B cell (primary cell): Measurements from ENCODE around the gene PHLDB2. TPM values are rescaled to one million over a fixed set of nuclear protein-coding genes. Genes with fewer than 3 reads are reported as not detected.

ENCODE experiments used
- ATAC-seq: fragments of 200-7000 bp; cut with Tn5 transposase; one replicate; pipeline ENCODE4 v1.10.0; 2021; ENCODE audit warnings: low read depth, mild to moderate bottlenecking, moderate number of reproducible peaks, moderate library complexity
- CTCF ChIA-PET: fragments of 350-600 bp; sonication (Branson Sonifier 250); formaldehyde crosslinking; loops from one replicate; lab custom pipeline; 2021; ENCODE audit warnings: antibody characterized with exemption, inconsistent platforms; lab: Charles Lee
- POLR2A ChIA-PET: fragments of 350-600 bp; sonication (Branson Sonifier 250); formaldehyde crosslinking; loops from one replicate; lab custom pipeline; 2021; ENCODE audit warnings: antibody characterized with exemption; lab: Charles Lee
- DNase-seq: peaks from one replicate; pipeline ENCODE4 v3.0.0; 2013
- H2AFZ ChIP-seq: 2 replicates; pipeline ENCODE4 v1.6.1; 2012; ENCODE audit warnings: mild to moderate bottlenecking, low read depth, low read length; ENCODE audit not compliant: insufficient read depth, poor library complexity, severe bottlenecking
- H3K27ac ChIP-seq, 2 donors: 1 replicate in 1 of 2; 2 replicates in 1 of 2; pipeline ENCODE4 v1.5.1; 2012 to 2013; ENCODE audit warnings: low read length in 2 of 2, mild to moderate bottlenecking in 2 of 2, moderate library complexity in 1 of 2
- H3K27me3 ChIP-seq, 4 experiments: fragments of 200-600 bp in 1 of 4; sonication (generic) in 1 of 4; replicated peaks in 1 of 4; 1 replicate in 2 of 4; 2 replicates in 2 of 4; pipeline versions ENCODE4 v1.6.1 to v1.7.0; 2013 to 2016; ENCODE audit warnings: low read length in 3 of 4, mild to moderate bottlenecking in 2 of 4, mixed read lengths in 1 of 4, moderate library complexity in 1 of 4; ENCODE audit not compliant: insufficient read depth in 4 of 4, control insufficient read depth in 3 of 4; ENCODE audit errors: control extremely low read depth in 1 of 4
- H3K36me3 ChIP-seq, 2 experiments: replicated peaks in 1 of 2; 1 replicate in 1 of 2; 2 replicates in 1 of 2; pipeline versions ENCODE4 v1.6.1 to v1.7.1; 2013; ENCODE audit warnings: low read length in 1 of 2; ENCODE audit not compliant: insufficient read depth in 2 of 2, control insufficient read depth in 1 of 2; ENCODE audit errors: control extremely low read depth in 1 of 2, extremely low read depth in 1 of 2
- H3K4me1 ChIP-seq, 2 donors: fragments of 200-600 bp in 1 of 2; sonication (generic) in 1 of 2; 1 replicate in 1 of 2; 2 replicates in 1 of 2; pipeline versions ENCODE4 v1.5.1 to v1.6.1; 2013 to 2017; ENCODE audit warnings: low read length in 2 of 2; ENCODE audit not compliant: control insufficient read depth in 2 of 2, insufficient read depth in 2 of 2
- H3K4me2 ChIP-seq: replicated peaks from 2 replicates; pipeline ENCODE3; 2012; ENCODE audit warnings: mild to moderate bottlenecking, low read depth, low read length; ENCODE audit not compliant: poor library complexity, severe bottlenecking
- H3K4me3 ChIP-seq, 5 experiments: fragments of 200-600 bp in 1 of 5; sonication (generic) in 1 of 5; 1 replicate in 3 of 5; 2 replicates in 2 of 5; pipeline versions ENCODE4 v1.5.1 to v1.7.0; 2011 to 2016; ENCODE audit warnings: low read length in 4 of 5, mild to moderate bottlenecking in 4 of 5, low read depth in 2 of 5, control low read depth in 1 of 5, moderate library complexity in 1 of 5; ENCODE audit not compliant: insufficient read depth in 1 of 5; ENCODE audit errors: control extremely low read depth in 1 of 5, extremely low read depth in 1 of 5
- H3K79me2 ChIP-seq: fragments of 200-600 bp; sonication (generic); one replicate; pipeline ENCODE4 v1.6.0; 2016; ENCODE audit warnings: low read length; ENCODE audit not compliant: control insufficient read depth, insufficient read depth
- H3K9ac ChIP-seq: fragments of 200-600 bp; sonication (generic); 2 replicates; pipeline ENCODE4 v1.6.1; 2017; ENCODE audit warnings: mild to moderate bottlenecking, low read length, moderate library complexity
- H3K9me3 ChIP-seq, 3 donors: one replicate each; pipeline versions ENCODE4 v1.6.1 to v1.7.1; 2013; ENCODE audit warnings: low read length in 2 of 3; ENCODE audit not compliant: control insufficient read depth in 2 of 3, insufficient read depth in 1 of 3; ENCODE audit errors: control extremely low read depth in 1 of 3
- H4K20me1 ChIP-seq: 2 replicates; pipeline ENCODE4 v1.6.0; 2012; ENCODE audit warnings: mild to moderate bottlenecking, low read length; ENCODE audit not compliant: insufficient read depth, control insufficient read depth, poor library complexity, severe bottlenecking
- H3K27ac Mint-ChIP-seq: one replicate; pipeline ENCODE4 v1.8.0; 2021; ENCODE audit warnings: mixed read lengths
- H3K27me3 Mint-ChIP-seq: one replicate; pipeline ENCODE4 v1.8.0; 2021; ENCODE audit warnings: mixed read lengths
- H3K4me1 Mint-ChIP-seq: one replicate; pipeline ENCODE4 v1.8.0; 2021; ENCODE audit warnings: mixed read lengths
- H3K4me3 Mint-ChIP-seq: one replicate; pipeline ENCODE4 v1.8.0; 2021; ENCODE audit warnings: mixed read lengths
- H3K9me3 Mint-ChIP-seq: one replicate; pipeline ENCODE4 v1.8.0; 2022; ENCODE audit warnings: mixed read lengths; ENCODE audit not compliant: insufficient read depth
- EZH2 ChIP-seq: IDR thresholded peaks from 2 replicates; pipeline ENCODE4 v1.6.1; 2012; ENCODE audit warnings: borderline replicate concordance, low read depth, mild to moderate bottlenecking, moderate library complexity, low read length; ENCODE audit not compliant: insufficient read depth, poor library complexity, severe bottlenecking
- WGBS: methylation state at CpG from one replicate; pipeline ENCODE4 v1.1.5; 2013; ENCODE audit warnings: missing lambda C conversion rate; ENCODE audit not compliant: insufficient coverage; 5-methylcytosine and 5-hydroxymethylcytosine counted together
- intact Hi-C: fragments of 100-400 bp; cut with micrococcal nuclease; formaldehyde crosslinking; loops from one replicate; pipeline ENCODE4 v1.10.0; 2022
- polyA plus RNA-seq: library from polyadenylated mRNA; depleted of rRNA; stranded (reverse); fragments of >200 nt; gene quantifications from 2 replicates; pipeline ENCODE4 v1.2.3, GENCODE V29; 2012
- total RNA-seq, 2 donors: library from RNA; stranded (reverse); fragments of 120-200 nt in 1 of 2; gene quantifications; 1 replicate in 1 of 2; 2 replicates in 1 of 2; pipeline versions ENCODE4 v1.2.3 to v1.2.4, GENCODE V29; 2013 to 2022
- TF ChIP-seq, protein P1 (sequence below): fragments of 200-600 bp; IDR thresholded peaks from one replicate; pipeline ENCODE4 v1.8.0; 2022; ENCODE audit warnings: antibody characterized with exemption, mild to moderate bottlenecking

PHLDB2 gene
- total and polyA plus RNA-seq, 2 donors (not counting 1 experiment from before 2014, with no cell fraction given), result 1.3 to 6.3 TPM

DNA sequence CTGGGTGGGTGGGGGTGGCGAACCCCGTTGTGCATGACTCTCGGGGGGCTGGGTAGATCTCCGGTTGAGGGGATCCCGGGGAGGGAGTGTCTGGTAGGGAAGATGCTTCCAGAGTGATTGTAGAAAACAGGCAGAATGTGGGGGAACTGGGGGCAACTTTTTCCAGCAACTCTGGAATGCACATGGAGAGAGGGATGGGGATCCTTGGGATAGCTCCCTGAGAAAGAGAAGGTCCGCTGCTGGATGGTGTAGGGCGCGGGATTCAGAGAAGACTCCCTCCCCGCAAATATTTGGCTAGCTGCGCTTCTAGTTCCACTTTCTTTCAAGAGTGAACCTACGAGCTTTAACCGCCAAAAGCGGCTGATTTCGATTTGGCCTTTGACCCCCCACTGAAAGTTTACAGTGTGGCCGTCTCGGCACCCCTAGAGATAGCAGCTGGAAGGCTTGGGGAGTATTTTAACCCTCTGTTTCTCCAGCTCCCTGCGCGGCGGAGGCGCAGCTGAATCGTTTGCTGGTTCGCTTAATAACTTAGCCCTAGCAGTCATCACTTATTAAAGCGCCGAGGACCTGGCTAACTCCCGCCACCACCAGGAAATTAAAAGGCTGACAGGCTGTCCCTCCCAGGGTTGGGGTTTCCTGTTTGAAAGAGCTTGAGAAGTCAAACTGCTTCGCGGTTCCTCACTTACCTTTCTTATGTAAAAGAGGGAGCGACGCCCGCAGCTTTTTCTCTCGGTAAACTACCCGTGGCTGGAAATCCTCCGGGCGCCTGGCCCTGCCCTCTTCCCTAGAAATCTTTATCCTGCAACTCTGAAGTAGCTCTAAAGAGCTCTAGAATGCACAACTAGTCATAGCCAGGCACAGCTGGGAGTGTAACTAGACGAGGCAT is 1.2 kb downstream of the PHLDB2 start:
- H2AFZ ChIP-seq, result peak overlapping the region; percentile 88
- H3K79me2 ChIP-seq, result peaks cover 10% of the 10 kb centered on the region
- H3K27ac ChIP-seq, result peak overlapping the region; percentile 56 to 76
- peak overlapping the region; percentile 93 for H3K4me3 Mint-ChIP-seq
- peak overlapping the region; percentile 78 to 90 (median 87) for H3K4me3 ChIP-seq
- H3K9me3 Mint-ChIP-seq, result no peaks in the 10 kb centered on the region
- ChIA-PET POLR2A (interaction anchor here (0.6 to 0.7 kb wide), 2 partner anchors 314 to 629 kb away, joined by 3 to 4 read pairs; no protein-coding TSS in a partner anchor), CTCF (interaction anchor here (0.7 to 4.9 kb wide), 13 partner anchors 9 to 321 kb away, joined by 3 to 65 read pairs (median 4); no protein-coding TSS in a partner anchor)
- peaks cover 14% of the 10 kb centered on the region for H3K27me3 Mint-ChIP-seq
- H4K20me1 ChIP-seq, result no peaks in the 10 kb centered on the region
- WGBS, result 0% methylated on average over 30 of the region's 35 CpGs
- DNase-seq, result peak; percentile 85
- peak; percentile 72 for ATAC-seq
- H3K4me1 ChIP-seq, result peaks cover 11 to 18% of the 10 kb centered on the region in 2 donors
- H3K9ac ChIP-seq, result peak overlapping the region; percentile 81
- H3K27me3 ChIP-seq, result peaks cover 0 to 14% (median 5%) of the 10 kb centered on the region in 4 experiments
- intact Hi-C loops, result loop anchor here (1.0 to 5.0 kb wide), 3 partner anchors 107 to 143 kb away; partner anchors contain the start of gene ABHD10
- no peaks in the 10 kb centered on the region for H3K36me3 ChIP-seq
- H3K4me1 Mint-ChIP-seq, result peaks cover 19% of the 10 kb centered on the region
- no peaks in the 10 kb centered on the region for H3K9me3 ChIP-seq
- H3K27ac Mint-ChIP-seq, result peak overlapping the region; percentile 80
- peak overlapping the region; percentile 95 for H3K4me2 ChIP-seq
- TF ChIP-seq, protein P1, sequence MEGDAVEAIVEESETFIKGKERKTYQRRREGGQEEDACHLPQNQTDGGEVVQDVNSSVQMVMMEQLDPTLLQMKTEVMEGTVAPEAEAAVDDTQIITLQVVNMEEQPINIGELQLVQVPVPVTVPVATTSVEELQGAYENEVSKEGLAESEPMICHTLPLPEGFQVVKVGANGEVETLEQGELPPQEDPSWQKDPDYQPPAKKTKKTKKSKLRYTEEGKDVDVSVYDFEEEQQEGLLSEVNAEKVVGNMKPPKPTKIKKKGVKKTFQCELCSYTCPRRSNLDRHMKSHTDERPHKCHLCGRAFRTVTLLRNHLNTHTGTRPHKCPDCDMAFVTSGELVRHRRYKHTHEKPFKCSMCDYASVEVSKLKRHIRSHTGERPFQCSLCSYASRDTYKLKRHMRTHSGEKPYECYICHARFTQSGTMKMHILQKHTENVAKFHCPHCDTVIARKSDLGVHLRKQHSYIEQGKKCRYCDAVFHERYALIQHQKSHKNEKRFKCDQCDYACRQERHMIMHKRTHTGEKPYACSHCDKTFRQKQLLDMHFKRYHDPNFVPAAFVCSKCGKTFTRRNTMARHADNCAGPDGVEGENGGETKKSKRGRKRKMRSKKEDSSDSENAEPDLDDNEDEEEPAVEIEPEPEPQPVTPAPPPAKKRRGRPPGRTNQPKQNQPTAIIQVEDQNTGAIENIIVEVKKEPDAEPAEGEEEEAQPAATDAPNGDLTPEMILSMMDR, result peak; percentile 51
- no peak for TF ChIP-seq EZH2

DNA sequence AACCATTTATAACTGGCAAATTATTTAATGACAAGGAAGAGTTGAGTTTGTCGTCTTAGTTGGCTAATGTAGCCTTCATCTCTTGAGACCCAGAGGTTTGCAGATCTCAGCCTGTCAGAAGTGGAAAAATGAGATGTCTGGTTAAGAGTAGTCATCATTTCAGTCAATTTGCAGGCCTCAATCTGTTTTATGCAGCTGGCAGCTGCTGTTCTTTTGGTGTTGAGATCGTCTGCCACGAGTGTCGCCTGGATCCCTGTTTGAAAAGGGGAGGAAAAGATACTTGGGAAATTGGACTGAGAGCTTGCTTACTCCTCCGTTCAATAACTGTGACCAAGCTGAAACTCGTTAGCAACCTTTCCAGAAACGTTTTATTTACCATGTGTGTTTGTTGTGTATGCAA is 2.3 kb downstream of the PHLDB2 start:
- Histone ChIP-seq H4K20me1 (no peaks in the 10 kb centered on the region), H3K27ac (no peak overlapping the region), H3K4me3 (no peak overlapping the region), H3K27me3 (peaks cover 0 to 14% (median 5%) of the 10 kb centered on the region in 4 experiments), H3K36me3 (no peaks in the 10 kb centered on the region), H3K9me3 (no peaks in the 10 kb centered on the region), H3K79me2 (peaks cover 12% of the 10 kb centered on the region), H3K4me1 (peaks cover 11 to 18% of the 10 kb centered on the region in 2 donors), H2AFZ (no peak overlapping the region), H3K9ac (no peak overlapping the region), H3K4me2 (no peak overlapping the region)
- H3K27me3 Mint-ChIP-seq, result peaks cover 14% of the 10 kb centered on the region
- no peak overlapping the region for H3K27ac Mint-ChIP-seq
- no peaks in the 10 kb centered on the region for H3K9me3 Mint-ChIP-seq
- TF ChIP-seq EZH2, result no peak
- TF ChIP-seq, protein P1, result no peak
- DNase-seq, result no peak
- intact Hi-C loops, result loop anchor here (2.0 to 5.0 kb wide), 2 partner anchors 106 to 117 kb away; partner anchors contain the start of gene ABHD10
- no peak for ATAC-seq
- peaks cover 19% of the 10 kb centered on the region for H3K4me1 Mint-ChIP-seq
- 90% methylated on average over 7 of the region's 7 CpGs for WGBS
- peak overlapping the region; percentile 93 for H3K4me3 Mint-ChIP-seq
- ChIA-PET CTCF (interaction anchor here (0.7 to 4.9 kb wide), 5 partner anchors 10 to 189 kb away, joined by 3 to 65 read pairs (median 4); no protein-coding TSS in a partner anchor), POLR2A (no interaction called here)
